Keratinocyte (primary cell): ENCODE measurements around the gene SLC35E2B. TPM values are rescaled to one million over a fixed set of nuclear protein-coding genes. Genes with fewer than 3 reads are reported as not detected.
A peak's percentile ranks its signal among the peaks of the same experiment; 100 is the strongest.

ENCODE experiments used
- DNase-seq: peaks from one replicate; pipeline ENCODE4 v3.0.0-alpha.2; 2011; ENCODE audit warnings: low read depth, missing footprints, low spot score
- FAIRE-seq: peaks from 2 replicates; lab custom pipeline; 2011; peaks lifted over from hg19 to GRCh38; lab: Jason Lieb, UNC
- H2AFZ ChIP-seq: 2 replicates; pipeline ENCODE4 v1.6.0; 2012; ENCODE audit warnings: low read length, control low read depth, inconsistent platforms; ENCODE audit not compliant: control insufficient read depth
- H3K27ac ChIP-seq: 2 replicates; pipeline ENCODE4 v1.5.1; 2011; ENCODE audit warnings: low read length; ENCODE audit not compliant: control insufficient read depth, insufficient read depth
- H3K27me3 ChIP-seq: 3 replicates; pipeline ENCODE4 v1.6.0; 2011; ENCODE audit warnings: low read length; ENCODE audit not compliant: control insufficient read depth, insufficient read depth; ENCODE audit errors: extremely low read depth
- H3K36me3 ChIP-seq, 2 experiments: 2 replicates in 1 of 2; 3 replicates in 1 of 2; pipeline ENCODE4 v1.5.1; 2011; ENCODE audit warnings: low read length in 2 of 2, mild to moderate bottlenecking in 1 of 2; ENCODE audit not compliant: control insufficient read depth in 2 of 2, insufficient read depth in 2 of 2; ENCODE audit errors: extremely low read depth in 1 of 2
- H3K4me1 ChIP-seq: 3 replicates; pipeline ENCODE4 v1.5.1; 2011; ENCODE audit warnings: low read length; ENCODE audit not compliant: control insufficient read depth, insufficient read depth; ENCODE audit errors: extremely low read depth
- H3K4me2 ChIP-seq: 3 replicates; pipeline ENCODE4 v1.6.0; 2011; ENCODE audit warnings: low read depth, low read length; ENCODE audit not compliant: control insufficient read depth, insufficient read depth; ENCODE audit errors: extremely low read depth
- H3K4me3 ChIP-seq, 3 experiments: fragments of 200-600 bp in 1 of 3; sonication (generic) in 1 of 3; 2 replicates in 2 of 3; 3 replicates in 1 of 3; pipeline ENCODE4 v1.5.1; 2011 to 2016; ENCODE audit warnings: low read length in 3 of 3, mild to moderate bottlenecking in 3 of 3, control low read depth in 2 of 3, inconsistent platforms in 1 of 3, low read depth in 1 of 3, mixed read lengths in 1 of 3, mixed run types in 1 of 3, moderate library complexity in 1 of 3; ENCODE audit not compliant: control insufficient read depth in 2 of 3, insufficient read depth in 2 of 3; ENCODE audit errors: extremely low read depth in 1 of 3
- H3K79me2 ChIP-seq: 2 replicates; pipeline ENCODE4 v1.6.0; 2012; ENCODE audit warnings: low read length; ENCODE audit not compliant: control insufficient read depth, insufficient read depth
- H3K9ac ChIP-seq: 3 replicates; pipeline ENCODE4 v1.6.0; 2011; ENCODE audit warnings: low read length; ENCODE audit not compliant: control insufficient read depth, insufficient read depth; ENCODE audit errors: extremely low read depth
- H3K9me1 ChIP-seq: 3 replicates; pipeline ENCODE4 v1.6.0; 2011; ENCODE audit warnings: low read length; ENCODE audit not compliant: control insufficient read depth, insufficient read depth; ENCODE audit errors: extremely low read depth
- H3K9me3 ChIP-seq: 2 replicates; pipeline ENCODE4 v1.5.1; 2012; ENCODE audit warnings: low read depth, low read length; ENCODE audit not compliant: control insufficient read depth
- H4K20me1 ChIP-seq: 3 replicates; pipeline ENCODE4 v1.6.0; 2011; ENCODE audit warnings: low read length; ENCODE audit not compliant: control insufficient read depth, insufficient read depth; ENCODE audit errors: extremely low read depth
- EZH2 ChIP-seq: IDR thresholded peaks from one replicate; pipeline ENCODE4 v1.6.1; 2012; ENCODE audit warnings: inconsistent platforms, mild to moderate bottlenecking, low read length, moderate library complexity
- dilution Hi-C: fragments of 300-500 bp; cut with MboI; formaldehyde crosslinking; loops from one replicate; pipeline ENCODE4 v1.7.0; 2020; ENCODE audit warnings: low sequenced_read_pairs; ENCODE audit not compliant: extremely low pct_ligation_motif_present
- polyA plus RNA-seq, 5 experiments: library from polyadenylated mRNA; depleted of rRNA in 3 of 5; stranded (reverse) in 3 of 5; stranded (forward) in 1 of 5; unstranded in 1 of 5; fragments of >200 nt; gene quantifications; 1 replicate in 1 of 5; 2 replicates in 3 of 5; 3 replicates in 1 of 5; pipeline versions ENCODE4 v1.2.1 to v1.2.3, GENCODE V29; 2011 to 2012; ENCODE audit warnings: missing spikeins in 2 of 5, low read depth in 1 of 5, low replicate concordance in 1 of 5
- TF ChIP-seq, protein P1 (sequence below), 3 experiments: IDR thresholded peaks in 1 of 3; conservative IDR thresholded peaks in 1 of 3; optimal IDR thresholded peaks in 1 of 3; 2 replicates in 2 of 3; 3 replicates in 1 of 3; pipeline versions ENCODE3 to v1.5.1; 2011; ENCODE audit warnings: low read length in 3 of 3, mild to moderate bottlenecking in 3 of 3, moderate library complexity in 2 of 3, control low read depth in 1 of 3, inconsistent platforms in 1 of 3; ENCODE audit not compliant: insufficient read depth in 2 of 3; ENCODE audit errors: extremely low read depth in 1 of 3

Gene SLC35E2B
- polyA plus RNA-seq, 1 donor (not counting 4 experiments of a cell fraction or from before 2014, with no cell fraction given) = 10.3 TPM

- dilution Hi-C loops = no loop called here
- Histone ChIP-seq H3K27me3 (peaks cover 15% of the 10 kb centered on the region), H3K9me3 (no peaks in the 10 kb centered on the region), H3K9me1 (no peaks in the 10 kb centered on the region), H3K9ac (peak overlapping the region; percentile 33), H3K4me1 (peaks cover 18% of the 10 kb centered on the region), H3K36me3 (no peaks in the 10 kb centered on the region), H3K27ac (peak overlapping the region; percentile 20), H3K79me2 (no peaks in the 10 kb centered on the region), H3K4me2 (peak overlapping the region; percentile 84), H4K20me1 (no peaks in the 10 kb centered on the region), H2AFZ (no peak overlapping the region), H3K4me3 (peak overlapping the region; percentile 30 to 62 (median 53))
- FAIRE-seq = no peak
- TF ChIP-seq EZH2 = no peak
- TF ChIP-seq, protein P1, sequence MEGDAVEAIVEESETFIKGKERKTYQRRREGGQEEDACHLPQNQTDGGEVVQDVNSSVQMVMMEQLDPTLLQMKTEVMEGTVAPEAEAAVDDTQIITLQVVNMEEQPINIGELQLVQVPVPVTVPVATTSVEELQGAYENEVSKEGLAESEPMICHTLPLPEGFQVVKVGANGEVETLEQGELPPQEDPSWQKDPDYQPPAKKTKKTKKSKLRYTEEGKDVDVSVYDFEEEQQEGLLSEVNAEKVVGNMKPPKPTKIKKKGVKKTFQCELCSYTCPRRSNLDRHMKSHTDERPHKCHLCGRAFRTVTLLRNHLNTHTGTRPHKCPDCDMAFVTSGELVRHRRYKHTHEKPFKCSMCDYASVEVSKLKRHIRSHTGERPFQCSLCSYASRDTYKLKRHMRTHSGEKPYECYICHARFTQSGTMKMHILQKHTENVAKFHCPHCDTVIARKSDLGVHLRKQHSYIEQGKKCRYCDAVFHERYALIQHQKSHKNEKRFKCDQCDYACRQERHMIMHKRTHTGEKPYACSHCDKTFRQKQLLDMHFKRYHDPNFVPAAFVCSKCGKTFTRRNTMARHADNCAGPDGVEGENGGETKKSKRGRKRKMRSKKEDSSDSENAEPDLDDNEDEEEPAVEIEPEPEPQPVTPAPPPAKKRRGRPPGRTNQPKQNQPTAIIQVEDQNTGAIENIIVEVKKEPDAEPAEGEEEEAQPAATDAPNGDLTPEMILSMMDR (optimal IDR thresholded peaks at IDR 0.05 in 1 of 3, IDR thresholded peaks at IDR 0.05 in 1 of 3, conservative IDR thresholded peaks at IDR 0.05 in 1 of 3; ENCODE audit: extremely low read depth in 1 of 3, insufficient read depth in 2 of 3, low read length in 3 of 3) = no peak
- DNase-seq = no peak
These were observed 63.7 kb downstream of the SLC35E2B start for GRCh38 chr1:1628754-1629429.

GRCh38 chr1:1627829-1628753, 64.5 kb downstream of the SLC35E2B start:
- Histone ChIP-seq H3K4me2 (peak overlapping the region; percentile 84), H3K27ac (peak overlapping the region; percentile 54), H3K9ac (peak overlapping the region; percentile 68)

More at GRCh38 chr1:1627829-1628753, 64.5 kb downstream of the SLC35E2B start:
- no peaks in the 10 kb centered on the region for H3K79me2 ChIP-seq
- TF ChIP-seq, protein P1 (optimal IDR thresholded peaks at IDR 0.05 in 1 of 3, IDR thresholded peaks at IDR 0.05 in 1 of 3, conservative IDR thresholded peaks at IDR 0.05 in 1 of 3; ENCODE audit: extremely low read depth in 1 of 3, insufficient read depth in 2 of 3, low read length in 3 of 3) = peak in 2 of 3 experiments; percentile 0 to 12
- TF ChIP-seq EZH2 = no peak
- peaks cover 15% of the 10 kb centered on the region for H3K27me3 ChIP-seq
- DNase-seq = no peak
- peaks cover 18% of the 10 kb centered on the region for H3K4me1 ChIP-seq
- H4K20me1 ChIP-seq = no peaks in the 10 kb centered on the region
- peak overlapping the region; percentile 37 for H2AFZ ChIP-seq
- H3K36me3 ChIP-seq = no peaks in the 10 kb centered on the region
- no peaks in the 10 kb centered on the region for H3K9me3 ChIP-seq
- peak overlapping the region; percentile 30 to 62 (median 53) for H3K4me3 ChIP-seq
- FAIRE-seq = no peak
- dilution Hi-C loops = no loop called here
- H3K9me1 ChIP-seq = no peaks in the 10 kb centered on the region
